ENCODE results near the gene CNTNAP5. TPM values are rescaled to one million over a fixed set of nuclear protein-coding genes. Genes with fewer than 3 reads are reported as not detected.

Gene CNTNAP5
- total RNA-seq, 1 experiment from 2014 or later, result not detected

GRCh38 chr2:124610141-124610540 lies 585.1 kb downstream of the CNTNAP5 start:
- Mint-ChIP-seq H3K27me3 (ENCODE audit: insufficient read depth, unreplicated experiment) (peaks cover 9% of the 10 kb centered on the region), H3K4me3 (ENCODE audit: unreplicated experiment) (no peak overlapping the region), H3K27ac (ENCODE audit: low read depth, unreplicated experiment) (no peak overlapping the region), H3K9me3 (ENCODE audit: unreplicated experiment) (no peaks in the 10 kb centered on the region), H3K4me1 (ENCODE audit: insufficient read depth, unreplicated experiment) (no peaks in the 10 kb centered on the region), H3K36me3 (ENCODE audit: insufficient read depth, unreplicated experiment) (no peaks in the 10 kb centered on the region)
- ChIA-PET POLR2A (no interaction called here), CTCF (interaction anchor here (0.8 kb wide), 1 partner anchor 594 kb away, joined by 3 read pairs; no protein-coding TSS in a partner anchor)
- intact Hi-C loops (cut with micrococcal nuclease), result no loop called here
- no TSS peak for BruUV-seq (replicated peaks)
- no peak for DNase-seq (ENCODE audit: unreplicated experiment)
- TF ChIP-seq CTCF (IDR thresholded peaks at IDR 0.05; ENCODE audit: unreplicated experiment), result no peak

DNA sequence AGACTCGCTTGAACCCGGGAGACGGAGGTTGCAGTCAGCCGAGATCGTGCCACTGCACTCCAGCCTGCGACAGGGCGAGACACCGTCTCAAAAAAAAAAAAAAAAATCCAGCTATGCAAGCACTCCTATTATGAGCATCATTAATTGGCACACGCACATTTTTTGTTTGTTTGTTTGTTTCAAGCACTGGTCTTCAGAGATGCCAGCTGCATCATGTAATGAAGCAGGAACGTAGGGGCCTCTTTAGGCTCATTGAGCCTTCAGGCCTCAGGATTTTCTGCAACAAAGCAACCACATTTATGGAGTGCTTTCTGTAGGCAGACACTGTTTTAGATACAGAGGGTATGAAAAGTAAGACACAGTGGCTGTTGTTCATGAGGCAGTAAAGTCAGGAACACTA lies 585.8 kb downstream of the CNTNAP5 start:
- no peak overlapping the region for H3K27ac Mint-ChIP-seq (ENCODE audit: low read depth, unreplicated experiment)
- no peak overlapping the region for H3K4me3 Mint-ChIP-seq (ENCODE audit: unreplicated experiment)
- intact Hi-C loops (cut with micrococcal nuclease), result no loop called here
- no peak for TF ChIP-seq CTCF (IDR thresholded peaks at IDR 0.05; ENCODE audit: unreplicated experiment)
- no peaks in the 10 kb centered on the region for H3K9me3 Mint-ChIP-seq (ENCODE audit: unreplicated experiment)
- no peaks in the 10 kb centered on the region for H3K4me1 Mint-ChIP-seq (ENCODE audit: insufficient read depth, unreplicated experiment)
- DNase-seq (ENCODE audit: unreplicated experiment), result no peak
- H3K36me3 Mint-ChIP-seq (ENCODE audit: insufficient read depth, unreplicated experiment), result no peaks in the 10 kb centered on the region
- CTCF ChIA-PET, result interaction anchor here (0.5 kb wide), 1 partner anchor 110 kb away, joined by 3 read pairs; no protein-coding TSS in a partner anchor
- POLR2A ChIA-PET, result no interaction called here
- no TSS peak for BruUV-seq (replicated peaks)
- peaks cover 9% of the 10 kb centered on the region for H3K27me3 Mint-ChIP-seq (ENCODE audit: insufficient read depth, unreplicated experiment)

- DNase-seq (ENCODE audit: unreplicated experiment), result no peak
- no peak for TF ChIP-seq CTCF (IDR thresholded peaks at IDR 0.05; ENCODE audit: unreplicated experiment)
- BruUV-seq (replicated peaks), result no TSS peak
- no peak overlapping the region for H3K4me3 Mint-ChIP-seq (ENCODE audit: unreplicated experiment)
- no peak overlapping the region for H3K27ac Mint-ChIP-seq (ENCODE audit: low read depth, unreplicated experiment)
- H3K27me3 Mint-ChIP-seq (ENCODE audit: insufficient read depth, unreplicated experiment), result no peaks in the 10 kb centered on the region
- POLR2A ChIA-PET, result no interaction called here
- CTCF ChIA-PET, result no interaction called here
- H3K36me3 Mint-ChIP-seq (ENCODE audit: insufficient read depth, unreplicated experiment), result no peaks in the 10 kb centered on the region
- no peaks in the 10 kb centered on the region for H3K9me3 Mint-ChIP-seq (ENCODE audit: unreplicated experiment)
- no peaks in the 10 kb centered on the region for H3K4me1 Mint-ChIP-seq (ENCODE audit: insufficient read depth, unreplicated experiment)
- intact Hi-C loops (cut with micrococcal nuclease), result no loop called here
These were observed 598.5 kb downstream of the CNTNAP5 start for GRCh38 chr2:124623560-124623959.

DNA sequence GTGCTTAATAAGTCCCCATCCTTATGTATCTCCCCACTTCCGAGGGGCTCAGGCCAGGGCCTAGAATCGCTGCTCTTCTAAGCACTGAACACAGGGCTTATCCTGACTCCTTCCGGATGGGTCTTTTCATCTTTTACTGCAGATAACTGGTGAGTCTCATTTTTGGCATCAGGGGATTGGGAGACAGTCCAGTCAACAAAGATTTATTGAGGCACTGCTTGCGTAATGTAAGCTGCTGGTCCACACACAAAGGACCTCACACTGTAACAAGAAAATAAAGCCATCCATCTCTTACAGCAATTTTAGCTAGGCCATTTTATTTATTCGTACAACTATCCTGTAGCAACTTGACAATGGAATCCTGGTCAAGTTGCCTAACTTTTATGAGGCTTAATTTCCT lies 600.5 kb downstream of the CNTNAP5 start:
- Mint-ChIP-seq H3K27ac (ENCODE audit: low read depth, unreplicated experiment) (no peak overlapping the region), H3K4me1 (ENCODE audit: insufficient read depth, unreplicated experiment) (no peaks in the 10 kb centered on the region), H3K4me3 (ENCODE audit: unreplicated experiment) (no peak overlapping the region), H3K9me3 (ENCODE audit: unreplicated experiment) (peaks cover 7% of the 10 kb centered on the region), H3K36me3 (ENCODE audit: insufficient read depth, unreplicated experiment) (no peaks in the 10 kb centered on the region), H3K27me3 (ENCODE audit: insufficient read depth, unreplicated experiment) (no peaks in the 10 kb centered on the region)
- no peak for DNase-seq (ENCODE audit: unreplicated experiment)
- ChIA-PET POLR2A (no interaction called here), CTCF (interaction anchor here (0.5 kb wide), 1 partner anchor 1175 kb away, joined by 4 read pairs; no protein-coding TSS in a partner anchor)
- intact Hi-C loops (cut with micrococcal nuclease), result no loop called here
- TF ChIP-seq CTCF (IDR thresholded peaks at IDR 0.05; ENCODE audit: unreplicated experiment), result no peak
- no TSS peak for BruUV-seq (replicated peaks)
